HepG2 (cell line): ENCODE measurements around the gene CNR2. TPM values are rescaled to one million over a fixed set of nuclear protein-coding genes. Genes with fewer than 3 reads are reported as not detected.

Experiments used
- FIP1L1 ChIP-seq: fragments of 200-400 bp; formaldehyde crosslinking; IDR thresholded peaks from 2 replicates; pipeline ENCODE4 v1.6.1; 2018; ENCODE audit warnings: low read depth, mild to moderate bottlenecking, low read length, moderate library complexity, borderline replicate concordance; ENCODE audit not compliant: insufficient read depth
- KLF11 ChIP-seq: IDR thresholded peaks from 2 replicates; pipeline ENCODE4 v1.6.1; 2016; ENCODE audit warnings: missing compliant biosample characterization
- KLF12 ChIP-seq: sonication (generic); formaldehyde crosslinking; IDR thresholded peaks from 2 replicates; pipeline ENCODE4 v1.4.0; 2020; ENCODE audit warnings: missing genetic modification reagents, borderline replicate concordance
- NFKBIZ ChIP-seq: IDR thresholded peaks from 2 replicates; pipeline ENCODE4 v1.6.1; 2018; ENCODE audit warnings: missing genetic modification reagents, missing compliant biosample characterization
- PLRG1 ChIP-seq: fragments of 450-650 bp; conservative IDR thresholded peaks from 2 replicates; pipeline ENCODE4 v1.6.1; 2016
- TMF1 ChIP-seq: sonication (generic); formaldehyde crosslinking; IDR thresholded peaks from 2 replicates; pipeline ENCODE4 v1.8.1; 2022; ENCODE audit warnings: low read depth, missing genetic modification reagents
- ZNF253 ChIP-seq: sonication (generic); formaldehyde crosslinking; IDR thresholded peaks from 2 replicates; pipeline ENCODE4 v1.8.0; 2022; ENCODE audit warnings: mild to moderate bottlenecking, missing genetic modification reagents, borderline replicate concordance
- ZNF256 ChIP-seq: sonication (generic); formaldehyde crosslinking; conservative IDR thresholded peaks from 2 replicates; pipeline ENCODE4 v1.4.0; 2020; ENCODE audit warnings: missing genetic modification reagents
- ZNF607 ChIP-seq: sonication (generic); formaldehyde crosslinking; IDR thresholded peaks from 2 replicates; pipeline ENCODE4 v1.5.1; 2020; ENCODE audit warnings: missing genetic modification reagents, mild to moderate bottlenecking, borderline replicate concordance
- ZNF878 ChIP-seq: sonication (generic); formaldehyde crosslinking; IDR thresholded peaks from 2 replicates; pipeline ENCODE4 v1.8.1; 2023; ENCODE audit warnings: mild to moderate bottlenecking, missing genetic modification reagents, moderate library complexity
- ZSCAN9 ChIP-seq: IDR thresholded peaks from 2 replicates; pipeline ENCODE4 v1.6.1; 2016; ENCODE audit warnings: borderline replicate concordance
- polyA plus RNA-seq, 8 experiments: library from polyadenylated mRNA; depleted of rRNA in 3 of 8; stranded (reverse) in 7 of 8; unstranded in 1 of 8; fragments of >200 nt; fragmentation: Illumina TruSeq in 4 of 8; extraction: Trizol in 4 of 8; gene quantifications; 2 replicates each; pipeline versions ENCODE4 v1.2.1 to v1.2.3, GENCODE V29; 2011 to 2016; ENCODE audit warnings: low read depth in 4 of 8, missing spikeins in 1 of 8, mixed read lengths in 1 of 8; ENCODE audit not compliant: insufficient read depth in 1 of 8
- total RNA-seq, 5 experiments: library from RNA; depleted of rRNA; stranded (reverse); fragments of >200 nt; fragmentation: Illumina TruSeq; extraction: Trizol; gene quantifications; 2 replicates each; pipeline ENCODE4 v1.2.3, GENCODE V29; 2016; ENCODE audit warnings: low read depth in 1 of 5
- TF ChIP-seq, protein P1 (sequence below): sonication (generic); formaldehyde crosslinking; IDR thresholded peaks from 2 replicates; pipeline ENCODE4 v1.4.0; 2020; ENCODE audit warnings: missing genetic modification reagents, mild to moderate bottlenecking, borderline replicate concordance
- TF ChIP-seq, protein P2 (sequence below): sonication (generic); formaldehyde crosslinking; IDR thresholded peaks from 2 replicates; pipeline ENCODE4 v1.8.0; 2022; ENCODE audit warnings: missing genetic modification reagents, mild to moderate bottlenecking, inconsistent platforms, borderline replicate concordance
- TF ChIP-seq, protein P3 (sequence below): sonication (generic); formaldehyde crosslinking; IDR thresholded peaks from 2 replicates; pipeline ENCODE4 v1.4.0; 2020; ENCODE audit warnings: missing genetic modification reagents, mild to moderate bottlenecking, borderline replicate concordance
- TF ChIP-seq, protein P4 (sequence below): sonication (generic); formaldehyde crosslinking; IDR thresholded peaks from 2 replicates; pipeline ENCODE4 v1.4.0; 2020; ENCODE audit warnings: missing genetic modification reagents

Gene CNR2
- total and polyA plus RNA-seq, 2 of the 13 experiments (the other 11 are each of a cell fraction or from before 2014, with no cell fraction given), result not detected

DNA sequence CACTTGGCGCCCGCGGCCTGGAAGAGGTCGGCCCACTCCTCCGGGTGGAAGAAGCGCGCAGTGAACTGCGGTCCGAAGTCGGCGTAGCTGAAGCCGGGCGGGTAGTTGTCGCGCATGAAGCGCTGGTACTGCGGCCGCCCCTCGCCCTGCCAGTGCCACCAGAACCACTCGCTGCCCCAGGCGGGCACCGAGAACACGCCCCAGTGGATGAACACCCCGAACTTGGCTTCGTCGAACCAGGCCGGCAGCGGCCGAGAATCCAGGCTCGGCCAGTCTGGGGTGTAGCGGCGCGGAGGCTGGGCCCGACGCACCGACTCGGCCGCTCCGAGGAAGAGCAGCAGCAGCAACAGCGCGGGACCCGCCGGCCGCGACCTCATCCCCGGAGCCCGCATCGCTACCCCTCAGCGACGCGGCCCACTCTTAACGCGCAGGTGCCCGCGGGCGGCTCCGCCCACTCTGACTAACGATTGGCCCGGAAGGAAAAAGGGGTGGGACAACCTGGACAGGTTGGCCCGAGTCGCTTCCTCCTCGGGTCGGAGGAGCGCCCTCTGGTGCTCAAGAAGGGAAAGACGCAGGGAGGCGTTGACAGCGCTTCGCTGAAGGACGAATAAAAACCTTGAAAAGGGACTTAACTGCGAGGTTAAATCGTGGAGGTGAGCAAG lies 45.1 kb downstream of the CNR2 start, which contains the start of gene FUCA1 (continued):
- TF ChIP-seq FIP1L1, result no peak
- TF ChIP-seq ZNF878 (CRISPR knock-in tag), result no peak
- peak; percentile 66 for TF ChIP-seq ZNF256 (CRISPR knock-in tag)
- TF ChIP-seq ZNF607 (CRISPR knock-in tag), result peak; percentile 87
- TF ChIP-seq ZNF253 (CRISPR knock-in tag), result no peak
- TF ChIP-seq, protein P1, sequence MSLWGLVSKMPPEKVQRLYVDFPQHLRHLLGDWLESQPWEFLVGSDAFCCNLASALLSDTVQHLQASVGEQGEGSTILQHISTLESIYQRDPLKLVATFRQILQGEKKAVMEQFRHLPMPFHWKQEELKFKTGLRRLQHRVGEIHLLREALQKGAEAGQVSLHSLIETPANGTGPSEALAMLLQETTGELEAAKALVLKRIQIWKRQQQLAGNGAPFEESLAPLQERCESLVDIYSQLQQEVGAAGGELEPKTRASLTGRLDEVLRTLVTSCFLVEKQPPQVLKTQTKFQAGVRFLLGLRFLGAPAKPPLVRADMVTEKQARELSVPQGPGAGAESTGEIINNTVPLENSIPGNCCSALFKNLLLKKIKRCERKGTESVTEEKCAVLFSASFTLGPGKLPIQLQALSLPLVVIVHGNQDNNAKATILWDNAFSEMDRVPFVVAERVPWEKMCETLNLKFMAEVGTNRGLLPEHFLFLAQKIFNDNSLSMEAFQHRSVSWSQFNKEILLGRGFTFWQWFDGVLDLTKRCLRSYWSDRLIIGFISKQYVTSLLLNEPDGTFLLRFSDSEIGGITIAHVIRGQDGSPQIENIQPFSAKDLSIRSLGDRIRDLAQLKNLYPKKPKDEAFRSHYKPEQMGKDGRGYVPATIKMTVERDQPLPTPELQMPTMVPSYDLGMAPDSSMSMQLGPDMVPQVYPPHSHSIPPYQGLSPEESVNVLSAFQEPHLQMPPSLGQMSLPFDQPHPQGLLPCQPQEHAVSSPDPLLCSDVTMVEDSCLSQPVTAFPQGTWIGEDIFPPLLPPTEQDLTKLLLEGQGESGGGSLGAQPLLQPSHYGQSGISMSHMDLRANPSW, result peak; percentile 68; the same call in 1 of the 2 replicates
- TF ChIP-seq KLF12, result no peak
- TF ChIP-seq TMF1 (CRISPR knock-in tag), result 0 out of 2 replicates have a peak, but pooled peaks have one; percentile 64
- TF ChIP-seq, protein P2, sequence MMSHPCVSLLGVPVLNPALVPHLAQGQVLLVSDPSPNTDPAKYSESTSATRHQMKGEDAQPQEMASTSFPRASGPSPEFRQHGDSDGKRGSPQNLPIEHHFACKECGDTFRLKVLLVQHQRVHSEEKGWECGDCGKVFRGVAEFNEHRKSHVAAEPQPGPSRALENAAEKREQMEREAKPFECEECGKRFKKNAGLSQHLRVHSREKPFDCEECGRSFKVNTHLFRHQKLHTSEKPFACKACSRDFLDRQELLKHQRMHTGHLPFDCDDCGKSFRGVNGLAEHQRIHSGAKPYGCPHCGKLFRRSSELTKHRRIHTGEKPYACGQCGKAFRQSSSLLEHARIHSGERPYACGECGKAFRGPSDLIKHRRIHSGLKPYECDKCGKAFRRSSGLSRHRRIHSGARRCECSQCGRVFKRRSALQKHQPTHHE (CRISPR knock-in tag), result peak; percentile 50; the same call in 1 of the 2 replicates
- TF ChIP-seq ZSCAN9 (CRISPR knock-in tag), result 0 out of 2 replicates have a peak, but pooled peaks have one; percentile 6
- no peak for TF ChIP-seq PLRG1
- TF ChIP-seq, protein P3, sequence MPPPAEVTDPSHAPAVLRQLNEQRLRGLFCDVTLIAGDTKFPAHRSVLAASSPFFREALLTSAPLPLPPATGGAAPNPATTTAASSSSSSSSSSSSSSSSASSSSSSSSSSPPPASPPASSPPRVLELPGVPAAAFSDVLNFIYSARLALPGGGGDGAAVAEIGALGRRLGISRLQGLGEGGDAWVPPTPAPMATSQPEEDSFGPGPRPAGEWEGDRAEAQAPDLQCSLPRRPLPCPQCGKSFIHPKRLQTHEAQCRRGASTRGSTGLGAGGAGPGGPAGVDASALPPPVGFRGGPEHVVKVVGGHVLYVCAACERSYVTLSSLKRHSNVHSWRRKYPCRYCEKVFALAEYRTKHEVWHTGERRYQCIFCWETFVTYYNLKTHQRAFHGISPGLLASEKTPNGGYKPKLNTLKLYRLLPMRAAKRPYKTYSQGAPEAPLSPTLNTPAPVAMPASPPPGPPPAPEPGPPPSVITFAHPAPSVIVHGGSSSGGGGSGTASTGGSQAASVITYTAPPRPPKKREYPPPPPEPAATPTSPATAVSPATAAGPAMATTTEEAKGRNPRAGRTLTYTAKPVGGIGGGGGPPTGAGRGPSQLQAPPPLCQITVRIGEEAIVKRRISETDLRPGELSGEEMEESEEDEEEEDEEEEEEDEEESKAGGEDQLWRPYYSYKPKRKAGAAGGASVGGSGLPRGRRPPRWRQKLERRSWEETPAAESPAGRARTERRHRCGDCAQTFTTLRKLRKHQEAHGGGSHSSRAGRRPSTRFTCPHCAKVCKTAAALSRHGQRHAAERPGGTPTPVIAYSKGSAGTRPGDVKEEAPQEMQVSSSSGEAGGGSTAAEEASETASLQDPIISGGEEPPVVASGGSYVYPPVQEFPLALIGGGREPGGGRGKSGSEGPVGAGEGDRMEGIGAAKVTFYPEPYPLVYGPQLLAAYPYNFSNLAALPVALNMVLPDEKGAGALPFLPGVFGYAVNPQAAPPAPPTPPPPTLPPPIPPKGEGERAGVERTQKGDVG, result 0 out of 2 replicates have a peak, but pooled peaks have one; percentile 62
- no peak; the same call in 1 of the 2 replicates for TF ChIP-seq NFKBIZ (CRISPR knock-in tag)
- TF ChIP-seq KLF11 (CRISPR knock-in tag), result no peak; the same call in 1 of the 2 replicates
- TF ChIP-seq, protein P4, sequence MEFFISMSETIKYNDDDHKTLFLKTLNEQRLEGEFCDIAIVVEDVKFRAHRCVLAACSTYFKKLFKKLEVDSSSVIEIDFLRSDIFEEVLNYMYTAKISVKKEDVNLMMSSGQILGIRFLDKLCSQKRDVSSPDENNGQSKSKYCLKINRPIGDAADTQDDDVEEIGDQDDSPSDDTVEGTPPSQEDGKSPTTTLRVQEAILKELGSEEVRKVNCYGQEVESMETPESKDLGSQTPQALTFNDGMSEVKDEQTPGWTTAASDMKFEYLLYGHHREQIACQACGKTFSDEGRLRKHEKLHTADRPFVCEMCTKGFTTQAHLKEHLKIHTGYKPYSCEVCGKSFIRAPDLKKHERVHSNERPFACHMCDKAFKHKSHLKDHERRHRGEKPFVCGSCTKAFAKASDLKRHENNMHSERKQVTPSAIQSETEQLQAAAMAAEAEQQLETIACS (CRISPR knock-in tag), result no peak
